Measurements from ENCODE around the gene LCA5.
"Not testable (repeated sequence)": the region's sequence is repeated elsewhere in the genome, so short reads cannot be mapped to it uniquely, and the experiment has no call there.

The LCA5 gene

DNA sequence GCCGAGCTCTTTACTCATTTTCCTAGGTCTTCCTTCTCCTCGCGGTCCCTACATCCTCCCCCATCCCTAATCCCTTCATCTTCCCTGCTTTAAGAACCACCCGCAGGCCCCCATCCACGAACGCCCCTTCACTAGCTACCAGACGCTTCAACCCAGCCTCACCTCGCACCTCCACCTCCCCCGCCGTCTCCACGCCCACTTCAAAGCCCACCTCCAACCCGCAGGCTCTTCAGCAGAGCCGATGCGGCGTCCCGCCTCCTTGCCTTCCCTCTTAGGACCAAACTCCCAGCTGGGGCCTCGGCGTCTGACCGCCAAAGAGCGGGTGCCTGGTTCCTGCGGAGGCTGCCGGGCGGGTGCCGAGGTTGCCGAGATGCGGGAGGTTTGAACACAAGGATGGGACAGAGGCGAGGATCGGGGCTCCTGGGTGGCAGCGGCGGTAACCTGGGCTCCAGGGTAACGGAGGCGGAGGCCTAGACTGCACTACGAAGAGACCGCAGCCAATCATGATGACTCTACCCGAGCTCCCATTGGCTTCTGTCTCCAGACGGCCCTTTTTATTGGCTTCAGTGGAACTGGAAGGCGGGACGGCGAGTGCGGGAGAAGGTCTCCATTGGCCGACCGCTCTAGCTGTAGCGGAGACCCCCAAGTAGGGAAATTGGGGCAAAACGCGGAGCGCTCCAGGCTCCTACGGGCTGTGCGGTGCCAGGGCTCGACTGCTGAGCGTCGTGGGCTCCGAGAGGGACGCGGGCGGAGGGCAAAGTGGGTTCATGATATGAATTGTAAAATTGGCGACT, at the start of gene LCA5:
LCA5 (minus strand) TSS at position 477 of the 794 bp plus-strand sequence. CDS start 18,536 bp downstream, outside the sequence.
- peak; percentile 75 for FAIRE-seq

DNA sequence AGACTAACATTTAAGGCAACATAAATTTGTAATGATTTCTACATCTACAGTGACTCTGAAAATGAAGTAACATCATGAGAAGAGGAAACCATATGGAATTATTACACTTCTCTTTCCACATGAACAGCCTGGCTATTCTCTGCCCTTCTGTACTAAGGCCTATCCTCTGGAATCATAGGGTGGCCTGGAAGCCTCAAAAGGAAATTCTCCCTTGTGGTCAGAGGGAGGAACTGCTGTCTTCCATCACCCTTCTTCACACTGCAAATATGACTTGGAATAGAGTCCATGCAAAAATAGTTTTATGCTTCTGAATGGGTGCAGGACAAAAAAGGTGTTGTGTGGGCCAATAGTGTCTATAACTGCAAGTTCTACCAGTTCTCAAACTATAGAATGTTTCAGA, 49.3 kb upstream of the LCA5 start:
- no peak for FAIRE-seq

GRCh38 chr6:79584332-79584731, 47.1 kb upstream of the LCA5 start:
- FAIRE-seq: no peak

DNA sequence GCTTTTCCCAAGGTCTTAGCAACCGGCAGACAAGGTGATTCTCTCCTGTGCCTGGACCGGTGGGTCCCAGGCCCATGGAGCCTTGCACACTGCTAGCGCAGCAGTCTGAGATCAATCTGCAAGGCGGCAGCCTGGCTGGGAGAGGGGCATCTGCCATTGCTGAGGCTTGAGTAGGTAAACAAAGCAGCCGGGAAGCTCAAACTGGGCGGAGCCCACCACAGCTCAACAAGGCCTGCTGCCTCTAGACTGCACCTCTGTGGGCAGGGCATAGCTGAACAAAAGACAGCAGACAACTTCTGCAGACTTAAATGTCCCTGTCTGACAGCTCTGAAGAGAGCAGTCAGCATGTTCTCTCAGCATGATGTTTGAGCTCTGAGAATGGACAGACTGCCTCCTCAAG, 40.7 kb upstream of the LCA5 start:
- not testable (repeated sequence) for FAIRE-seq

- no peak for FAIRE-seq
Observed at GRCh38 chr6:79574630-79575225, 37.5 kb upstream of the LCA5 start.

DNA sequence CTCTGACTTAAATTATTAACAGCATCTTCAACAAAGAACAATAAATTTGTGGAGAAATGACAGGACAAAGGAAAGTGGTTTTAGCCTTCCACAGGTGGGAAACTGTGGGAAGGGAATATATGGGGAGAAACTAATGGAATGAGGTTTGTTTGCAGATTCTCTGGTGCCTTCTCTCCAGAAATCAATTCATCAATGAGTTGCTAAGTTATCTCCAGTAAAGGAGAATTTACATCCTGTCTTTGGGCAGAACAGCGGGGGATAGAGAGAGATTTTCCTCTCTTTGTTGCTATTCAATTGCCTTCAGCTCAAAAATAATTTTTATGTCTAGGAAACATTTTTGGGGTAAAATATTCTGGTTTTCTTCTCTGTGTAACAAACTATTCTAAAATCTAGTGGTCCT, 36.9 kb upstream of the LCA5 start:
- no peak for FAIRE-seq

DNA sequence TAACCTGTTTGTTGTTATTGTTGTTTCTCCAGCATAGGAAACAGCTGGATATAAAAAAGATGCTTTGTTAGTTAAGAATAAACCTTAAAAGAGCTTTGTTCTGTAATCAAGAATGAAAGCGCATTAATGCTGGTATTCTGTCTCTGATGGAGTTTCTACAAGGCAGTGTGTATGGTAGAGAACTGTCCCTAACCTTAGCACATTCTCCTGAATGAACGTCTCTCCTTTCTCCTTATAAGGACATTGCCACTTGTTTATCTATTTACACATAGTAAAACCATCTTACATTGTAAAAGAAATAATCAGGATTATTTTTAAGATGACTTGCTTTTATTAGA, 33.8 kb upstream of the LCA5 start:
- no peak for FAIRE-seq

DNA sequence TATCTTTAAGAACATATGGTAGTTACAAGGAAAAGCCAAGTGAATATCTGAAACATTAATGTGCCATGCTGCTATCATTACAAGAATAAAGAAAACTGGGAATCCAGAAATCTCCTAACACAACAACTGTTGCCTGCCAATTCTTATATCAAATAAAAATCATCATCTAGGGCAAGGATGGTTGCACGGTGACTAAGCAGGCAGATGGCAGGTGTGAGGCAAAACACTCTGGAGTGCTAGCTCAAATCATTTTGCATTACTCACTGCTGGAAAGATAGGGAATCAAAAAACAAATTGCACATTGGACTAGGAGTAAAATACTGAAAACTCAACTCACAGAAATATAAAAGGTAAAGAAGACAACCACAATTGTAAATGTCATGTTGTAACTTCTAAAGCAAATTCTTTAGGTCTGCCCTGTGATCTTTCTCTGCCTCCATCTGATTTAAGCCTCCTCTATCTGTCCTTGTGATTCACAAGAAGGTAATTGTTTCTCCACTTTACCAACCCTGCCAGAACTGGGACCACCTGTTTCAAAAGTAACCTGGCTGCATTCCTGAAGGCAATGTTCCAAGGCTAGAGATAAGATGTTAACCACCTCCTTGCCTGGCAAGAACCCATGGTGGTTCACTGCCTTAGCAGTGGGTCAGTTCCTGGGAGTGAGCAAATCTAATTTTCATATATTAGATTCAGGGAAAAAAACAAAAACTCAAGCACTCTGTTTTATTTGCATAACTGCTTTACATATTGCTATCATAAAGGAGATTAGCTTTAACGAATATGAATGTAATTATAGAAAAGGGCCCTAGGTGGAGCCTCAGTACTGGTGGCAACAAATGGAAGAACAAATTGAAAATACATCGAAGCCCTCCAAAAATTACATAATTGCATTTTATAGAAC, 33.1 kb upstream of the LCA5 start:
- FAIRE-seq: peak; percentile 58

GRCh38 chr6:79568996-79569395, 31.8 kb upstream of the LCA5 start:
- FAIRE-seq: no peak

DNA sequence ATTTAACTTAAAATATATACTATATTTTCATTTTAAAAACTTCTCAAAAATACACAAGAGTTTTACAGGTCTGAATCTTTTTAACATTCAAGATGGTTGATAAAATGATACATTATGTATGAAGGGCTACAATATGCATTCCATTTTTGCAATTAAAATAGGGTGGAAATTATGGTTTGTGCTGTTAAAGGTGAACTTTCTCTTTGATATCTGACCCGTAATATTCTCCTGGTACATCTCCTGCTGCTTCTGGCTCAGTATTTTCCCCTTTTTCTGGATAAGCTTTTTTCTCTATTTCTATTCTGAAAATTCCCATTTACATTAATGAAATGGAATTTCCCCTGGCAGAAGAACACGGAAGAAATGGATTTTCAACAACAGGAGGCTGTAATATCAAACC, 27.4 kb upstream of the LCA5 start:
- no peak for FAIRE-seq

- no peak for FAIRE-seq
Observed at GRCh38 chr6:79559706-79560105, 22.5 kb upstream of the LCA5 start.

DNA sequence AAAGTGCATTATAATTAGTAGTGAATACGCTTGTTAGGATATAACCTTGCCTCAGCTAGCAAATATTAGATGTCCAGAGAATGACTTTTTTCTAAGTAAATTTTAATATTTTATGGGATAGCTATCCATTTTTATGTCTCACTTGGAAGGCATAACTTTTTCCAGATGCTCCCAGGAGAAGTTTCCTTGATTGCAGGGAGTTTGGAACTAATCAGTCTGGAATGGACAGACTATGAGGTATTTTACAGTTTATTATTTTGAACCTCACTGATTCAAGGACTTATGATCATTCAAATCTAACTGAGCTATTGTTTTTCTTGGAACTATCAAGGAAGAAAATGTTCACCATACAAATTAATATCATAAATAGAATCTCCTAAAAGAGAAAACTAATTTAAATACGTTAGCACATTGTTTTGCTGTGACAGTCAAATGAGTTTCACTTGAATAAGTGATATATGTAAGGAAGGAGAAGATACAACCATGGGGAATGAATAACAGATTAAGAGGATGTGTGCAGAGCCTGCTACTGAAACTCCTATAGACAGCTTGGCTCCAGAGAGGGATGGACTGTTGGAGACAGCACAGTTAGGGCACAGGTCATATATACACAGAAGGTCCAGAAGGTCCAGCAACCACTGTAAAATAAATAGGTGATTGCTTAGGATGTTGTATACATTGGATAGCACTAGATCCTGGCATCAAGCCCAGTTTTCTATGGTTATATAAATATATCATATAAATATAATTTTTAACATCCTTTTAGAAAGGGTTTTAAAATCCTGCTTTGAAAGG, 20.6 kb upstream of the LCA5 start:
- no peak for FAIRE-seq

GRCh38 chr6:79554305-79554704, 17.1 kb upstream of the LCA5 start:
- no peak for FAIRE-seq

DNA sequence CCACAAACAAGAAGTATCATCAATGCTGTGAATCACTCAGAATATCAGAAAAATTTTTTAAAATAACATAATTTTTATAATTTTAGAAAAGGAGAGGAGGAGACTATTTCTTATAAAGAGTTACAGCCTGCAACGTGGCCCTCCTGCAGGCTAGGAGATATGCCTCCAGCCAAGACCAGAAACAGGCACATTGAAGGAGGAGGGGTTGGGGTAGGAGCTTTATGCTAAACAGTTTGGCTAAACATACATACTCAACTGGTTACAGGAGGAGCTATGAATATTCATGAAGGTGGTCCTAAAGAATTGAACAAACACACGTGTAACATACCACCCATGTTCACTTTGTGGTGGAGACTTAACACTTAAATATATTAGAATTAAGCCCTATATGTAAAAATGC, 14.2 kb upstream of the LCA5 start:
- FAIRE-seq: no peak

DNA sequence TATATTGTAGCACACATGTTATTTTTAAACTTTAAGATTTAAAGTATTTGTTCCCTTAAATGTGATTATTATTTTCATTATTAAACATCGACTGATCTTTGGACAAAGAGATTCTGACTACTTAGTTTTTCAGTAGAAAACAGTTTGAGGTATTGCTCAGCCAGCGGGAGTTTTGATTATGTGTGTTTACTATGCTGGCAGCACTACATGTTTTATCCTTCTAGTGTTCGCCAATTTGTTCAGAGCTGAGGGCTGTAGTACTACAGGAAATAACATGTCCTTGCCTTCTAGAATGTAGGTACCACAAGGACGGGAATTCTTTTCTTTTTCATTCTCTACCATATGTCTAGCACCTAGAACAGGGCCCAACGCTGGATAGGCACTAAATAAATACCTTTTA, 11.1 kb upstream of the LCA5 start:
- FAIRE-seq: no peak

- FAIRE-seq: no peak
Observed at GRCh38 chr6:79546186-79546585, 9.0 kb upstream of the LCA5 start.

DNA sequence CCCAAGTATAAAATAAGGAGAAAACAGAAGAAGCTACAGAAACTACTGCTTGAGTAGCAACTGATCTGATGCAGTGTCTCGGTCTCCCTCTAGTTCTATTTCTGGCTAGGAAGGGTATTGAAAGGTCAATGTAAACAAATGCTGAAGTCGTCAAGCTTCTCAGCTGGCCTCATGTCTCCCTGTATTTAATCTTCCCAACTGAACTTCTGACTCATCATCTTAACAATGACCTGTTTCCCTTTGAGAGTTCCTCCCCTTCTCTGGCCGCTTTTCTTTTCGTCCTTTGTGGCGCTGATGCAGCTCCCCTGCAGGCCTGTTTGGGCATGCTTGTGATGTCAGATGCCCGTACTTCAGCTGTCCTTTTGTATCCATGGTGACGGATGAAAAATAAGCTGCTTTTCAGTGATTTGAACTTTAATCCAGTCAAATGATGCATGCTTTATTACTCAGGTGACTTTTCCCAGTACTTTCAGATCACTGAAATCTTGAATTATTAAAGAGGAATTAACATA, 7.8 kb upstream of the LCA5 start:
- no peak for FAIRE-seq

GRCh38 chr6:79544299-79544927, 7.2 kb upstream of the LCA5 start:
- no peak for FAIRE-seq

- FAIRE-seq: no peak
Observed at GRCh38 chr6:79543886-79544285, 6.7 kb upstream of the LCA5 start.

DNA sequence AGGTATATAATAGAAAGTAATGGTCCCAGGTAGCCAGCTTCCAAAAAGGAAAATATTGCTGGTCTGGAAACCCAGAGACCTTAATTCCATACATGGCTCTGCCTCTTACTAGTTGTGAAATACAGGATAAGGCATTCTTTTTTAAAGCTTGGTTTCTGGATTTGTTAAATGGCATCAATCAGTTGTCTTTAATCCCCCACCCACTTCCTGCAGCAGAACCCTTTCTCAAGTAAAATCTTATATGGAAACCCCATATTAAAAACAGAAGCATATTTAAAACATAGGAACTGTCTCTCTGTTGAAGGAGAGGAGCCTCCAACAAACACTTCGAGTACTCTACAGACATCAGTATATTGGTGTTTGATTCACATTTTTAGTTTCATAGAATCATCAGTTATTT, 6.2 kb upstream of the LCA5 start:
- no peak for FAIRE-seq

GRCh38 chr6:79538106-79538971, 1.1 kb upstream of the LCA5 start:
- no peak for FAIRE-seq

All from colon (tissue), 2 donors.